Caki2 (cell line): ENCODE results near the gene SLC25A29. TPM values are rescaled to one million over a fixed set of nuclear protein-coding genes. Genes with fewer than 3 reads are reported as not detected.
"Not testable (repeated sequence)": the region's sequence is repeated elsewhere in the genome, so short reads cannot be mapped to it uniquely, and the experiment has no call there.

Source experiments
- DNase-seq: peaks from one replicate; pipeline ENCODE4 v3.0.0-alpha.2; 2015; ENCODE audit warnings: low read depth
- in situ Hi-C: cut with HindIII; loops from 2 replicates; pipeline ENCODE4 v1.10.0; 2016; ENCODE audit warnings: low sequenced_read_pairs, low pct_unique_long_range_greater_than_20kb, mixed read lengths
- total RNA-seq: library from RNA; depleted of rRNA; stranded (reverse); fragments of >200 nt; shearing (Covaris generic); gene quantifications from 2 replicates; pipeline ENCODE4 v1.2.3, GENCODE V29; 2014; ENCODE audit warnings: low replicate concordance

SLC25A29 gene
- total RNA-seq, 1 experiment from 2014 or later, result 46.0 TPM

DNA sequence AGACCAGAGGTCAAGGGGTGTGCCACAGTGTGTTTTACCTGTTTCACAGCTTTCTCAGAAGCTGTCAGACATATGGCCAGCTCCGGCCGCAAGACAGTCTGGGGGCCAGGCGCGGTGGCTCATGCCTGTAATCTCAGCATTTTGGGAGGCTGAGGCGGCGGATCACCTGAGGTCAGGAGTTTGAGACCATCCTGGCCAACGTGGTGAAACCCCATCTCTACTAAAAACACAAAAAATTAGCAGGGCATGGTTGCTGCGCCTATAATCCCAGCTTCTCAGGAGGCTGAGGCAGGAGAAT lies 18.3 kb downstream of the SLC25A29 start:
- not testable (repeated sequence) for DNase-seq

DNA sequence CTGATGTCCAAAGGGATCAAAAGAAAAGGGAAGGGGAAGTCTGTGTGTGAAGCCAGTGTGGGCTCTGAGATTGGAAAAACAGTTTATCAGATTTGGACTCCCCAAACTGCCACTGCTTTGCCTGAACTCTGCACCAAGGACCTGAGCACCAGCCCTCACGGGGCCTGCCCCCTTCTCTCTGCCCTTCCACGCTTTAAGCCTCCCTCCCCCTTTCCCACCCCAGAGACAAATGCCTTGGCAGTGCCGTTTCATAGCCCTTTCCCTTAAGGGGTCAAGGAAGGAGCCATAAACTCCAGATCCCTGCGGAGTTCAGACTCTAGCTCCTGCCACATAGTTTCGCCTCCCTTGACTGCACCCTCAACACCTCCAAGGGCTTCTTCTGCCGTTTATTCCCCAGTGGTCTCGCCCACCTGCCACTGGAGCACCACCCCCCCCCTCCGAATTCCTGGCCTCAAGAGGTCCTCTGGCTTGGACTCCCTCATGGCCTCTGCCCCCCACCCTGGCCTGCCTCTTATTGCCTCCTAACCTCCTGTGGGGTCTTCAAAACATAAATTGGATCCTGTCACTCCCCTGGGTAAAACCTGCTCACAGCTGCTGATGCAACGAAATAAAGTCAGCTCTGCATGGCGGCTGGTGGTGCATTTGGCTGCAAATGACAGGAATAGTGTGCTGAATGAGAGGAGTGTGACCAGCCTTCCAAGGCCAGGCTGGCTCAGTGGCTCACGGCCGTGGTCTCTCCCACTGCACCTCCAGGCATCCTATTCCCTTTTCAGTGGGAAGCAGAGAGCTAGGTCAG lies 18.8 kb downstream of the SLC25A29 start:
- DNase-seq, result no peak
- in situ Hi-C loops, result no loop called here

More for the DNA sequence above, 18.3 kb downstream of the SLC25A29 start:
- in situ Hi-C loops, result not testable (repeated sequence)

DNA sequence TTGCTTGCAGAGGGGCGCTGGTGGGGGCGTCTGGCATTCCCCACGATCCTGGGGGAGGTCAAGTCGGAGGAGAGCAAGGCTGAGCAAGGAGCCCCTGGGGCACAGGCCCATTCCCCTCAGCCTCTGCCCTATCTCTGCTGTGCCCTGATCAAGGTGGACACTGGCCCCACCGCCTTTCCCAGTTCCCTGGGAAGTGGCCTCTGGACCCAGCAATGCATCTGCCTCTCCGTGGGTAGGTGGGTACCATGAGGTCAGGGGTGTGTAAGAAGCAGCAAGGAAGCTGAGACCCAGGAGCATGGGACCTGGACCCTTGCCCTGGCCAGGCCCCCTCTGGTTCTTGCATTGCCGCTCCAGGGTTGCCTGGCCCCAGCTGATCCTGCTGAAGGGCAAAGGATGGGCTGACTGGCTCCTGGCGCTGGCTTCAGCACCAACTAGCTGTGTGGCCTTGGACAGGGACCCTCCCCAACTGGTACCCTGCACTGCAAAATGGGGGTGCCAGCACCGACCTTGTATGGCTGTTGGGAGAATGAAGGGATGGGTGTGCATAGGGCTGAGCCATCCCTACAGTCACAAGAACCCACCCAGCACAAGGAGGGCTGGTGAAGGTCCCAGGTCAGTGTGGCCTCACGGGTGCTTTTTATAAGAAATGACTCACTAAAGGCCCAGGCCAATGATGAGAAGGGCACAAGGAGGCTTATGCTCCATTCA lies 19.6 kb downstream of the SLC25A29 start:
- DNase-seq, result no peak
- in situ Hi-C loops, result no loop called here

GRCh38 chr14:100285913-100286400 lies 20.3 kb downstream of the SLC25A29 start:
- in situ Hi-C loops, result no loop called here
- DNase-seq, result no peak

GRCh38 chr14:100285021-100285912 lies 21.0 kb downstream of the SLC25A29 start:
- DNase-seq, result peak; percentile 63
- in situ Hi-C loops, result no loop called here

DNA sequence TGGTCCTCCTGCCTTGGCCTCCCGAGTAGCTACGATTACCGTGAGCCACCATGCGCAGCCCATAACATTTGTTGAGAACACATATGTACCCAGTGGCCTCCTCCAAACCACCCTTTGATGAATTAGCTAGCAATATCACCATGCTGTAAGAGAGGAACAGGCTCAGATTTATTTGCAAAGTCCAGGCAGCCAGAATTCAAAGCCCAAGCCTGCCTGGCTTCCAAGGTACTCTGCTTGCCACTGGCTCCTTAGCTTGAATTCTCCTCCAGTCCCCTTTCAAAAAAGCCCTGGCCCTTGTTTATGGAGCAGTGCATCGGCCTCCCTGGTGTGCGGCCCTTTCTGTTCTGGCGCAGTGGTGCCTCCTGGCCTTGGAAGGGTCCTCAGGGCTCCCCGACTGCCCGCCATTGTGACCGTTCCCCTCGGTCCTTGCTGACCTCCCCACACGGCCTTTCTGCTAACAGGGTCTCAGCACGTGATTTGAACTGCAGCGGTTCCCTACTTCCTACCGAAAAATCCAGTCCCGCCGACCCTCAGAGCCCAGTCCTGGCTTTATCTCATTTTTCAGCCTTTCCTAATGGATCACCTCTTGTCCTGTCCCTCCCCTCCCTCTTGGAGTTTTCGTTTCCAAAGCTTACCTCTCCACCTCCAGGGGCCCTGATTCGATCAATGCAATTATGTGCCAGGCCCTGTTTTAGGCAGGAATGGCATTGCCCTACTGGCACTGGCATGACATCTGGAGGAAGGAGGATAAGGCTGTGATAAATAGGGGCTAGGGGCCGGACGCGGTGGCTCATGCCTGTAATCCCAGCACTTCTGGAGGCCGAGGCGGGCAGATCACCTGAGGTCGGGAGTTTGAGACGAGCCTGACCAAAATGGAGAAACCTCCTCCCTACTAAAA lies 22.0 kb downstream of the SLC25A29 start:
- in situ Hi-C loops, result no loop called here
- no peak for DNase-seq

DNA sequence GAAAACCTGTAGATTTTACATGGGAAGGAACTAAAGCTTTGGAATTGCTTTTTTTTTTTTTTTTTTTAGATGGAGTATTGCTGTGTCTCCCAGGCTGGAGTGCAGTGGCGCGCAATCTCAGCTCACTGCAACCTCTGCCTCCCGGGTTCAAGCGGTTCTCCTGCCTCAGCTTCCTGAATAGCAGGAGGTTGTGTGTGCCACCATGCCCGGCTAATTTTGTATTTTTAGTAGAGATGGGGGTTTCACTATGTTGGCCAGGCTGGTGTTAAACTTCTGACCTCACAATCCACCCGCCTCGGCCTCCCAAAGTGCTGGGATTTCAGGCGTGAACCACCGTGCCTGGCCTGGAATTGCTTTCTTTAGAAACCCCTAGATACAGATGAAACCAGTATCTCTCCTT lies 22.8 kb downstream of the SLC25A29 start:
- in situ Hi-C loops, result not testable (repeated sequence)

DNA sequence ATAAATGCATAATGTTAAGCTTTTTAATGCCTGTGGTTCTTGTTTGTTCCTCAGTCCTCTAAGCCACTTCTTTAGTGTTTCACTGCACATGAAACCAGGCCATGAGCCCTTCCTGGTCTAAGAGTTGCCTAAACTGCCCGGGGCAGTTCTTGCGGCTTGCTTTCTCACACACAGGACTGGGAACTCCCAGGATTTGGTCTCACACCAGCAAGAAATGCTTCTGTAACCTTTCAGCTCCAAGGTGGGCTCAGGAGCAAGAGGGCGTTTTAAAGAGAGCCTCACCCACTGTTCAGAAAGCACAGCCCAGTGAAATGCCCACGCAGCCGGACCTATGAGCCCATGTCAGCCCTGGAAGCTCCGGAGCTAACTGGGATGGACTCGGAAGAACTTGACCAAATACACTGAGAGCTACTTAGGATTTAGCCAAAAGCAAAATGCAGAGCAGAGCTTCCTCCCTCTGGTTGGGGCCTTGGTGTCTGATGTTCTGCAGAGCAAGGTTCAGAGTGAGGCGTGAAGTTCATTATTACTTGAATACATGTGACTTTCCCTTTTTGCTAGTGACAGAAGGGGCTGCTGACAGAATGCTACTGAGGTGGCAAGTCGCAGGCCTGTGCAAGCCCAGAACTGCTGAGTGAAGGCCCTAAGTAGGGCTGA lies 23.4 kb downstream of the SLC25A29 start:
- no peak for DNase-seq
- in situ Hi-C loops, result no loop called here

More for the DNA sequence above, 22.8 kb downstream of the SLC25A29 start:
- DNase-seq, result not testable (repeated sequence)

GRCh38 chr14:100282083-100282350 lies 24.2 kb downstream of the SLC25A29 start:
- no peak for DNase-seq
- in situ Hi-C loops, result no loop called here

DNA sequence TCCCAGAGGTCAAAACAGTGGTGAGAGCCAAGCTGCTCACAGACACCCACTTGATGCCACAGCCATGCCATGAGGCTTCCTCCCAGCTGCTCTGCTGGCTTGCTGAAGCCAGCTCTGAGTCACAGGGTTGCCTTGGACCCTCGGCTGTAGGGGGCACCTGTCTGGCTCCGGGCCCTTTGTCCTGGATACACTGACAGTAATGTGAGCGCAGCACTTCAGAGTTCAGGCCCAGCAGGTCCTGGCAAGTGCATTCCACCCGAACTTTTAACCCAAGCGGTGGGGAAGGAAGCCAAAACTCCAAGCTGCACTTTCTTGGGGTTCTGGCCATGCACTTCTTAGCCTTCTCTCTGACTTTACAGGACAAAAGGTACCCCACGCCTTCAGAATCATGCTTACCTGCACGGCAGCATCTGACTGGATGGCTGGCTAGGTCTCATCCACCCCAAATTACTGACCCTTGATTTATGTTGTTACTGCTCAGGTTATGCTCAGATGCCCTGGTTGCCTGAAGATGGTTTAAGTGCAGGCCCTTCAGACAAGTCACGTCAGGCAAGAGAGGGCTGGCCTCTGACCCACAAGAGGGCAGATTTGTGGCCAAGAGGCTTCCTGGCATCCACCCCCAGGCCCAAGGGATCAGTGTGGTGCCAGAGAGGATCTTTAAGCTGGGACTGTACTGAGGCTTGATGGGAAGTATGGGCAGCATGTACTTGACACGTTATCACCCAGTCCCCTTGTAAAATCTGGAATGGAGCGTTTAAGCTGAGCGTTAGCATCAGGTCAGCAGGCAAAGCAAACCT lies 24.8 kb downstream of the SLC25A29 start:
- DNase-seq, result no peak
- in situ Hi-C loops, result no loop called here

- in situ Hi-C loops, result no loop called here
- DNase-seq, result no peak
Observed at GRCh38 chr14:100279563-100279962, 26.7 kb downstream of the SLC25A29 start.

- in situ Hi-C loops, result no loop called here
- no peak for DNase-seq
Observed at GRCh38 chr14:100279133-100279532, 27.1 kb downstream of the SLC25A29 start.

- in situ Hi-C loops, result no loop called here
- DNase-seq, result no peak
Observed at GRCh38 chr14:100278702-100279101, 27.5 kb downstream of the SLC25A29 start.

DNA sequence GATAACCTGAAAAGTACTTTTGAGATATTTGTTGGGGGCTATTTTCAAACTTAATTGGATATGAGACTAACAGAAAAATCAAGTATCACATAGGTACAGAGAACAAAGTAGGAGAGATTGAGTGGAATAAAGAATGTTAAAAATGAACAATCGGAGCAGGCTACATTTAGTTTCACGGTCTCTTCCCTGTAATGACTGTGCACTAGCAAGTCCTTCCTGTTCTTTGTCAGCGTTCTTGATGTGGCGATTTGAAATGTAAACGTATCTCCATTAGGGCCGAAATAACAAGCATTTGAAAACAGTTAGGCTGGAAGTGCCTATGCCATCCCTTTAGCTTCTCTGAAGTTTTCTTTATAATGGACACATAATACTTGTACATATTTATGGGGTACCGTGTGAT lies 31.0 kb downstream of the SLC25A29 start:
- DNase-seq, result no peak
- in situ Hi-C loops, result no loop called here

GRCh38 chr14:100274250-100274649 lies 32.0 kb downstream of the SLC25A29 start:
- in situ Hi-C loops, result no loop called here
- DNase-seq, result no peak

DNA sequence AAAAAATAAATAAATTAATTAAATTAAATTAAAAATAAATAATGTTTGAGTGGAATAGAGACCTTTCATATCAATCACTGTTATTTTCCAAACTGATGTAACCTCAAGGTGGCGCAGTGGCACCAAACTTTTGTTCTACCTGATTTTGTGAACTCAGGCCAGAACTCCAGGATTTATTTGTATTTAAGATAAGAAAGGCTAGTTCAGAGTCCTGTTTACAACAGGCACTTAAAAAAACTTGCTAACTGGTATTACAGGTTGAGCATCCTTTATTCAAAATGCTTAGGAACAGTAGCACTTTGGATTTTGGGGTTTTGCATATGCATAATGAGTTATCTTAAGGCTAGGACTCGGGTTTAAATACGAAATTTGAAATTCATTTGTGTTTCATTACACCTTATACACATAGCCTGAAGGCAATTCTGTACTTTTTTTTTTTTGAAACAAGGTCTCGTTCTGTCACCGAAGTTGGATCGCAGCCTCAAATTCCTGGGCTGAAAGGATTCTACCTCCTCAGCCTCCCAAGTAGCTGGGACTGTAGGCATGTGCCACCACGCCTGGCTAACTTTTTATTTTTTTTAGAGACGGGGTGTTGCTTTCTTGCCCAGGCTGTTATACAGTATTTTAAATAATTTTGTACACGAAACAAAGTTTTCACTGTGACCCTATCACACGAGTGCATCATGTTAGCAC lies 34.9 kb downstream of the SLC25A29 start:
- no peak for DNase-seq
- in situ Hi-C loops, result no loop called here
